ENCODE measurements around the gene ZSCAN9. TPM values are rescaled to one million over a fixed set of nuclear protein-coding genes. Genes with fewer than 3 reads are reported as not detected.
A peak's percentile ranks its signal among the peaks of the same experiment; 100 is the strongest.

Gene ZSCAN9
- total and polyA plus RNA-seq, 2 of the 13 experiments (the other 11 are each of a cell fraction or from before 2014, with no cell fraction given), result 14.6 to 17.8 TPM

DNA sequence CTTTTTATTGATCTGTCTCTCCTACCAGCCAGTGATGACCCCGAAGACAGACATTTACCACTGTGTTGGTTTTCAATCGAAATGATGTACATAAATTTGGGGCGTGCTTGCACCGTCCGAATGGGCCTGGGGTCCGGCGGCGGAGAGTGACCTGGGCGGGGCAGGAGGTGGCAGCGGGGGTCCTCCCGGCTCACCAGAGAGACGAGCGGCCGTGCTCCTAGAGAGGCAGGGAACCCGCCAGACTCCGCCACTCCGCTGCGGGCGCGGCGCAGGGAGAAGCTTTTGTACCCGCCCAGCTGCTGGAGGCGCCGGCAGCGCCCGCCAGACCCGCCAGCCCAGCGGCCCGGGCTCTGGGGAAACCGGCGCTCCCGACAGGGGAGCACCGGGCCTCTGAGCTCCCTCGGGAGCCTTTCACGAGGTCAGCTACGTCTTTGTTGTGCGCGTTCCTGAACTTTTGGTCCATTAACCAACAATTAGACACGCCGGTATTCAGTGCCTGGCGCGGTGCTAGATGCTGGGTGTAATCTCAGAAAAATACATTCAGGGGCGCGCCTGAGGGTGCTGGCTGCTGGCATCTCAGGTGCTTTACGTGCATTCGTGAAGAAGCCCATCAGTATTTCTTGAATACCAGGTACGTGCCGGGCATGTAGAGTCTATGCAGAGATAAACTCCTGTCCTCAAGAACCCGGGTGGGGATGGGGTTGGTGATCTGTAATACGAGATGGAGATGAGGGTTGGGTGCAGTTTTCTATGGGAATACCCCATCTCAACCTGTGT, 56.4 kb downstream of the ZSCAN9 start, which contains the start of gene PGBD1 (continued):
- TF ChIP-seq ZNF331 (CRISPR knock-in tag; IDR thresholded peaks at IDR 0.05) (peak; percentile 19; the same call in 1 of the 2 replicates), ZNF251 (CRISPR knock-in tag; IDR thresholded peaks at IDR 0.05) (no peak), ZNF143 (CRISPR knock-in tag; IDR thresholded peaks at IDR 0.05) (no peak), FIP1L1 (IDR thresholded peaks at IDR 0.05; ENCODE audit: borderline replicate concordance, insufficient read depth, low read depth, low read length) (no peak), HDAC2 (CRISPR knock-in tag; IDR thresholded peaks at IDR 0.05) (peak; percentile 73), ZNF232 (CRISPR knock-in tag; IDR thresholded peaks at IDR 0.05; ENCODE audit: borderline replicate concordance) (peak; percentile 66; the same call in 1 of the 2 replicates), ZNF20 (CRISPR knock-in tag; IDR thresholded peaks at IDR 0.05) (no peak), EHMT2 (IDR thresholded peaks at IDR 0.05; ENCODE audit: borderline replicate concordance, low read depth, low read length) (no peak), SOX5 (CRISPR knock-in tag; IDR thresholded peaks at IDR 0.05; ENCODE audit: borderline replicate concordance) (peak; percentile 59; the same call in 1 of the 2 replicates), ZNF326 (CRISPR knock-in tag; IDR thresholded peaks at IDR 0.05; ENCODE audit: borderline replicate concordance) (no peak), DMAP1 (CRISPR knock-in tag; IDR thresholded peaks at IDR 0.05) (peak; percentile 87), SKI (IDR thresholded peaks at IDR 0.05; ENCODE audit: partially characterized antibody) (peak; percentile 64), MEIS1 (CRISPR knock-in tag; IDR thresholded peaks at IDR 0.05; ENCODE audit: borderline replicate concordance) (no peak), NFKB2 (CRISPR knock-in tag; IDR thresholded peaks at IDR 0.05; ENCODE audit: borderline replicate concordance) (peak; percentile 73; the same call in 1 of the 2 replicates), ZNF274 (CRISPR knock-in tag; IDR thresholded peaks at IDR 0.05) (peak; percentile 33)
- TF ChIP-seq, protein P1, sequence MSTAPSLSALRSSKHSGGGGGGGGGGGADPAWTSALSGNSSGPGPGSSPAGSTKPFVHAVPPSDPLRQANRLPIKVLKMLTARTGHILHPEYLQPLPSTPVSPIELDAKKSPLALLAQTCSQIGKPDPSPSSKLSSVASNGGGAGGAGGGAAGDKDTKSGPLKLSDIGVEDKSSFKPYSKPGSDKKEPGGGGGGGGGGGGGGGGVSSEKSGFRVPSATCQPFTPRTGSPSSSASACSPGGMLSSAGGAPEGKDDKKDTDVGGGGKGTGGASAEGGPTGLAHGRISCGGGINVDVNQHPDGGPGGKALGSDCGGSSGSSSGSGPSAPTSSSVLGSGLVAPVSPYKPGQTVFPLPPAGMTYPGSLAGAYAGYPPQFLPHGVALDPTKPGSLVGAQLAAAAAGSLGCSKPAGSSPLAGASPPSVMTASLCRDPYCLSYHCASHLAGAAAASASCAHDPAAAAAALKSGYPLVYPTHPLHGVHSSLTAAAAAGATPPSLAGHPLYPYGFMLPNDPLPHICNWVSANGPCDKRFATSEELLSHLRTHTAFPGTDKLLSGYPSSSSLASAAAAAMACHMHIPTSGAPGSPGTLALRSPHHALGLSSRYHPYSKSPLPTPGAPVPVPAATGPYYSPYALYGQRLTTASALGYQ (CRISPR knock-in tag; IDR thresholded peaks at IDR 0.05), result 0 out of 2 replicates have a peak, but pooled peaks have one; percentile 34
- TF ChIP-seq, protein P2, sequence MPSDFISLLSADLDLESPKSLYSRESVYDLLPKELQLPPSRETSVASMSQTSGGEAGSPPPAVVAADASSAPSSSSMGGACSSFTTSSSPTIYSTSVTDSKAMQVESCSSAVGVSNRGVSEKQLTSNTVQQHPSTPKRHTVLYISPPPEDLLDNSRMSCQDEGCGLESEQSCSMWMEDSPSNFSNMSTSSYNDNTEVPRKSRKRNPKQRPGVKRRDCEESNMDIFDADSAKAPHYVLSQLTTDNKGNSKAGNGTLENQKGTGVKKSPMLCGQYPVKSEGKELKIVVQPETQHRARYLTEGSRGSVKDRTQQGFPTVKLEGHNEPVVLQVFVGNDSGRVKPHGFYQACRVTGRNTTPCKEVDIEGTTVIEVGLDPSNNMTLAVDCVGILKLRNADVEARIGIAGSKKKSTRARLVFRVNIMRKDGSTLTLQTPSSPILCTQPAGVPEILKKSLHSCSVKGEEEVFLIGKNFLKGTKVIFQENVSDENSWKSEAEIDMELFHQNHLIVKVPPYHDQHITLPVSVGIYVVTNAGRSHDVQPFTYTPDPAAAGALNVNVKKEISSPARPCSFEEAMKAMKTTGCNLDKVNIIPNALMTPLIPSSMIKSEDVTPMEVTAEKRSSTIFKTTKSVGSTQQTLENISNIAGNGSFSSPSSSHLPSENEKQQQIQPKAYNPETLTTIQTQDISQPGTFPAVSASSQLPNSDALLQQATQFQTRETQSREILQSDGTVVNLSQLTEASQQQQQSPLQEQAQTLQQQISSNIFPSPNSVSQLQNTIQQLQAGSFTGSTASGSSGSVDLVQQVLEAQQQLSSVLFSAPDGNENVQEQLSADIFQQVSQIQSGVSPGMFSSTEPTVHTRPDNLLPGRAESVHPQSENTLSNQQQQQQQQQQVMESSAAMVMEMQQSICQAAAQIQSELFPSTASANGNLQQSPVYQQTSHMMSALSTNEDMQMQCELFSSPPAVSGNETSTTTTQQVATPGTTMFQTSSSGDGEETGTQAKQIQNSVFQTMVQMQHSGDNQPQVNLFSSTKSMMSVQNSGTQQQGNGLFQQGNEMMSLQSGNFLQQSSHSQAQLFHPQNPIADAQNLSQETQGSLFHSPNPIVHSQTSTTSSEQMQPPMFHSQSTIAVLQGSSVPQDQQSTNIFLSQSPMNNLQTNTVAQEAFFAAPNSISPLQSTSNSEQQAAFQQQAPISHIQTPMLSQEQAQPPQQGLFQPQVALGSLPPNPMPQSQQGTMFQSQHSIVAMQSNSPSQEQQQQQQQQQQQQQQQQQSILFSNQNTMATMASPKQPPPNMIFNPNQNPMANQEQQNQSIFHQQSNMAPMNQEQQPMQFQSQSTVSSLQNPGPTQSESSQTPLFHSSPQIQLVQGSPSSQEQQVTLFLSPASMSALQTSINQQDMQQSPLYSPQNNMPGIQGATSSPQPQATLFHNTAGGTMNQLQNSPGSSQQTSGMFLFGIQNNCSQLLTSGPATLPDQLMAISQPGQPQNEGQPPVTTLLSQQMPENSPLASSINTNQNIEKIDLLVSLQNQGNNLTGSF (CRISPR knock-in tag; IDR thresholded peaks at IDR 0.05), result no peak
- TF ChIP-seq, protein P3, sequence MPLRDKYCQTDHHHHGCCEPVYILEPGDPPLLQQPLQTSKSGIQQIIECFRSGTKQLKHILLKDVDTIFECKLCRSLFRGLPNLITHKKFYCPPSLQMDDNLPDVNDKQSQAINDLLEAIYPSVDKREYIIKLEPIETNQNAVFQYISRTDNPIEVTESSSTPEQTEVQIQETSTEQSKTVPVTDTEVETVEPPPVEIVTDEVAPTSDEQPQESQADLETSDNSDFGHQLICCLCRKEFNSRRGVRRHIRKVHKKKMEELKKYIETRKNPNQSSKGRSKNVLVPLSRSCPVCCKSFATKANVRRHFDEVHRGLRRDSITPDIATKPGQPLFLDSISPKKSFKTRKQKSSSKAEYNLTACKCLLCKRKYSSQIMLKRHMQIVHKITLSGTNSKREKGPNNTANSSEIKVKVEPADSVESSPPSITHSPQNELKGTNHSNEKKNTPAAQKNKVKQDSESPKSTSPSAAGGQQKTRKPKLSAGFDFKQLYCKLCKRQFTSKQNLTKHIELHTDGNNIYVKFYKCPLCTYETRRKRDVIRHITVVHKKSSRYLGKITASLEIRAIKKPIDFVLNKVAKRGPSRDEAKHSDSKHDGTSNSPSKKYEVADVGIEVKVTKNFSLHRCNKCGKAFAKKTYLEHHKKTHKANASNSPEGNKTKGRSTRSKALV (CRISPR knock-in tag; IDR thresholded peaks at IDR 0.05), result peak; percentile 74
- TF ChIP-seq, protein P4, sequence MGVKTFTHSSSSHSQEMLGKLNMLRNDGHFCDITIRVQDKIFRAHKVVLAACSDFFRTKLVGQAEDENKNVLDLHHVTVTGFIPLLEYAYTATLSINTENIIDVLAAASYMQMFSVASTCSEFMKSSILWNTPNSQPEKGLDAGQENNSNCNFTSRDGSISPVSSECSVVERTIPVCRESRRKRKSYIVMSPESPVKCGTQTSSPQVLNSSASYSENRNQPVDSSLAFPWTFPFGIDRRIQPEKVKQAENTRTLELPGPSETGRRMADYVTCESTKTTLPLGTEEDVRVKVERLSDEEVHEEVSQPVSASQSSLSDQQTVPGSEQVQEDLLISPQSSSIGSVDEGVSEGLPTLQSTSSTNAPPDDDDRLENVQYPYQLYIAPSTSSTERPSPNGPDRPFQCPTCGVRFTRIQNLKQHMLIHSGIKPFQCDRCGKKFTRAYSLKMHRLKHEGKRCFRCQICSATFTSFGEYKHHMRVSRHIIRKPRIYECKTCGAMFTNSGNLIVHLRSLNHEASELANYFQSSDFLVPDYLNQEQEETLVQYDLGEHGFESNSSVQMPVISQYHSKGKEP (CRISPR knock-in tag; IDR thresholded peaks at IDR 0.05), result no peak
